G401 (cell line): ENCODE data around the gene PDGFC. TPM values are rescaled to one million over a fixed set of nuclear protein-coding genes. Genes with fewer than 3 reads are reported as not detected.
"Not testable (repeated sequence)": the region's sequence is repeated elsewhere in the genome, so short reads cannot be mapped to it uniquely, and the experiment has no call there.

ENCODE experiments used
- DNase-seq: peaks from one replicate; pipeline ENCODE4 v3.0.0-alpha.2; 2015; ENCODE audit warnings: low spot score
- in situ Hi-C: cut with HindIII; loops from 2 replicates; pipeline ENCODE4 v1.10.0; 2016; ENCODE audit warnings: low sequenced_read_pairs, mixed read lengths
- total RNA-seq: library from RNA; depleted of rRNA; stranded (reverse); fragments of >200 nt; shearing (Covaris generic); gene quantifications from 2 replicates; pipeline ENCODE4 v1.2.3, GENCODE V29; 2014

Gene PDGFC
- total RNA-seq, 1 experiment from 2014 or later = 28.2 TPM

- in situ Hi-C loops = no loop called here
- no peak for DNase-seq
Observed at GRCh38 chr4:156875055-156875454, 96.5 kb downstream of the PDGFC start.

- in situ Hi-C loops = no loop called here
Observed at GRCh38 chr4:156873799-156874198, 97.8 kb downstream of the PDGFC start.

GRCh38 chr4:156870861-156871260 lies 100.7 kb downstream of the PDGFC start:
- in situ Hi-C loops = no loop called here
- no peak for DNase-seq

More at GRCh38 chr4:156873799-156874198, 97.8 kb downstream of the PDGFC start:
- DNase-seq = no peak

- in situ Hi-C loops = no loop called here
Observed at GRCh38 chr4:156870131-156870530, 101.5 kb downstream of the PDGFC start.

GRCh38 chr4:156866088-156866487 lies 105.5 kb downstream of the PDGFC start:
- DNase-seq, in situ Hi-C loops: not testable (repeated sequence)

More at GRCh38 chr4:156870131-156870530, 101.5 kb downstream of the PDGFC start:
- DNase-seq = no peak

GRCh38 chr4:156865451-156865850 lies 106.1 kb downstream of the PDGFC start:
- in situ Hi-C loops = no loop called here
- no peak for DNase-seq

- no peak for DNase-seq
- in situ Hi-C loops = no loop called here
Observed at GRCh38 chr4:156858071-156858470, 113.5 kb downstream of the PDGFC start.

GRCh38 chr4:156838761-156839160 lies 132.8 kb downstream of the PDGFC start:
- DNase-seq = no peak
- in situ Hi-C loops = no loop called here

- in situ Hi-C loops = no loop called here
Observed at GRCh38 chr4:156837625-156838345, 133.8 kb downstream of the PDGFC start.

GRCh38 chr4:156832886-156833285 lies 138.7 kb downstream of the PDGFC start:
- in situ Hi-C loops = no loop called here
- no peak for DNase-seq

More at GRCh38 chr4:156837625-156838345, 133.8 kb downstream of the PDGFC start:
- no peak for DNase-seq

GRCh38 chr4:156830351-156830750 lies 141.2 kb downstream of the PDGFC start:
- in situ Hi-C loops = no loop called here

GRCh38 chr4:156829201-156829873 lies 142.3 kb downstream of the PDGFC start:
- DNase-seq = no peak
- in situ Hi-C loops = no loop called here

More at GRCh38 chr4:156830351-156830750, 141.2 kb downstream of the PDGFC start:
- no peak for DNase-seq

GRCh38 chr4:156827519-156827918 lies 144.1 kb downstream of the PDGFC start:
- in situ Hi-C loops = no loop called here
- no peak for DNase-seq

- no peak for DNase-seq
- in situ Hi-C loops = no loop called here
Observed at GRCh38 chr4:156825074-156825473, 146.5 kb downstream of the PDGFC start.

- in situ Hi-C loops = no loop called here
- DNase-seq = no peak
Observed at GRCh38 chr4:156824451-156825060, 147.0 kb downstream of the PDGFC start.

- in situ Hi-C loops = no loop called here
- no peak for DNase-seq
Observed at GRCh38 chr4:156820931-156821330, 150.7 kb downstream of the PDGFC start.

GRCh38 chr4:156816360-156816755 lies 155.2 kb downstream of the PDGFC start:
- no peak for DNase-seq
- in situ Hi-C loops = no loop called here

GRCh38 chr4:156815717-156816359 lies 155.8 kb downstream of the PDGFC start:
- DNase-seq = no peak
- in situ Hi-C loops = no loop called here

GRCh38 chr4:156811963-156812362 lies 159.6 kb downstream of the PDGFC start:
- in situ Hi-C loops = no loop called here
- no peak for DNase-seq

- in situ Hi-C loops = no loop called here
Observed at GRCh38 chr4:156811286-156811685, 160.3 kb downstream of the PDGFC start.

More at GRCh38 chr4:156811286-156811685, 160.3 kb downstream of the PDGFC start:
- DNase-seq = no peak
